Activated naive CD4-positive, alpha-beta T cell treated with anti-CD3 and anti-CD28 coated beads, Interleukin-2, amount 50 U/mL, for 72 hours (primary cell): ENCODE results near the gene MED15. TPM values are rescaled to one million over a fixed set of nuclear protein-coding genes. Genes with fewer than 3 reads are reported as not detected.
"Not testable (repeated sequence)": the region's sequence is repeated elsewhere in the genome, so short reads cannot be mapped to it uniquely, and the experiment has no call there.

Experiments
- ATAC-seq, 2 donors: fragments of 150-1000 bp; cut with Tn5 transposase; 2 replicates each; pipeline ENCODE4 v1.10.0; 2021; ENCODE audit warnings: mild to moderate bottlenecking in 2 of 2, moderate library complexity in 2 of 2
- DNase-seq, 2 donors: peaks; one replicate each; pipeline ENCODE4 v3.0.0; 2021 to 2022; ENCODE audit warnings: low spot score in 2 of 2
- H3K27ac Mint-ChIP-seq, 2 donors: one replicate each; pipeline ENCODE4 v1.8.0; 2022; ENCODE audit warnings: mild to moderate bottlenecking in 2 of 2, mixed read lengths in 2 of 2
- H3K36me3 Mint-ChIP-seq, 2 donors: one replicate each; pipeline ENCODE4 v1.8.0; 2022; ENCODE audit warnings: mixed read lengths in 2 of 2
- H3K9me3 Mint-ChIP-seq, 2 donors: one replicate each; pipeline ENCODE4 v1.8.0; 2022; ENCODE audit warnings: mixed read lengths in 2 of 2
- total RNA-seq, 2 donors: library from RNA; stranded (reverse); gene quantifications; one replicate each; pipeline ENCODE4 v1.2.3, GENCODE V29; 2022

The MED15 gene
- 100 to 1,000 TPM in 1 of 2 donors, 10 to 100 TPM in 1; 88.9 to 137 TPM for total RNA-seq

GRCh38 chr22:20507253-20508066, at the start of gene MED15:
Gene MED15, plus strand, starts transcription at chr22:20507610. Its CDS starts 69 bp downstream, at chr22:20507679.
- H3K36me3 Mint-ChIP-seq: peaks cover 22 to 27% of the 10 kb centered on the region in 2 donors
- no peaks in the 10 kb centered on the region for H3K9me3 Mint-ChIP-seq
- ATAC-seq: peak; percentile 85 to 90
- H3K27ac Mint-ChIP-seq: peak within 1 kb of the TSS; percentile 99
- DNase-seq: peak; percentile 86 to 90

GRCh38 chr22:20458530-20459151, 48.8 kb upstream of the MED15 start:
- ATAC-seq (no peak), DNase-seq (no peak)
- Mint-ChIP-seq H3K27ac (no peak overlapping the region), H3K9me3 (no peaks in the 10 kb centered on the region), H3K36me3 (peaks cover 4 to 8% of the 10 kb centered on the region in 2 donors)

GRCh38 chr22:20459152-20459542, 48.3 kb upstream of the MED15 start:
- Mint-ChIP-seq H3K36me3 (peaks cover 9 to 13% of the 10 kb centered on the region in 2 donors), H3K9me3 (no peaks in the 10 kb centered on the region), H3K27ac (peak overlapping the region in 1 of 2 donors; percentile 48)
- ATAC-seq: no peak
- DNase-seq: no peak

- no peak for ATAC-seq
- Mint-ChIP-seq H3K9me3 (no peaks in the 10 kb centered on the region), H3K27ac (no peak overlapping the region), H3K36me3 (peaks cover 15 to 16% of the 10 kb centered on the region in 2 donors)
- DNase-seq: no peak
Measured at GRCh38 chr22:20459862-20460261, 47.5 kb upstream of the MED15 start.

- DNase-seq (no peak), ATAC-seq (peak; percentile 11 to 50)
- H3K9me3 Mint-ChIP-seq: no peaks in the 10 kb centered on the region
- H3K27ac Mint-ChIP-seq: peak overlapping the region; percentile 94 to 95
- H3K36me3 Mint-ChIP-seq: peaks cover 13 to 24% of the 10 kb centered on the region in 2 donors
Measured at GRCh38 chr22:20463324-20464095, 43.9 kb upstream of the MED15 start.

GRCh38 chr22:20464096-20464614, 43.3 kb upstream of the MED15 start:
- Mint-ChIP-seq H3K36me3 (peaks cover 13 to 24% of the 10 kb centered on the region in 2 donors), H3K9me3 (no peaks in the 10 kb centered on the region), H3K27ac (peak overlapping the region; percentile 94 to 95)
- peak; percentile 91 to 94 for ATAC-seq
- DNase-seq: peak; percentile 31 to 66

GRCh38 chr22:20464912-20465758, 42.3 kb upstream of the MED15 start:
- DNase-seq (no peak), ATAC-seq (no peak)
- Mint-ChIP-seq H3K36me3 (peaks cover 13 to 24% of the 10 kb centered on the region in 2 donors), H3K9me3 (no peaks in the 10 kb centered on the region), H3K27ac (peak overlapping the region; percentile 62 to 95)

- DNase-seq (no peak), ATAC-seq (peak in 1 of 2 donors; percentile 21)
- H3K27ac Mint-ChIP-seq: peak overlapping the region; percentile 62 to 95
- peaks cover 17 to 24% of the 10 kb centered on the region in 2 donors for H3K36me3 Mint-ChIP-seq
- no peaks in the 10 kb centered on the region for H3K9me3 Mint-ChIP-seq
Measured at GRCh38 chr22:20465759-20466077, 41.7 kb upstream of the MED15 start.

GRCh38 chr22:20466659-20467379, 40.6 kb upstream of the MED15 start:
- no peak for ATAC-seq
- Mint-ChIP-seq H3K9me3 (no peaks in the 10 kb centered on the region), H3K36me3 (peaks cover 24 to 28% of the 10 kb centered on the region in 2 donors), H3K27ac (no peak overlapping the region)
- DNase-seq: no peak

GRCh38 chr22:20469110-20469868, 38.1 kb upstream of the MED15 start:
- Mint-ChIP-seq H3K36me3 (peaks cover 15 to 24% of the 10 kb centered on the region in 2 donors), H3K27ac (peak overlapping the region; percentile 9 to 51), H3K9me3 (no peaks in the 10 kb centered on the region)
- DNase-seq (no peak), ATAC-seq (peak in 1 of 2 donors; percentile 58)

GRCh38 chr22:20470525-20470924, 36.9 kb upstream of the MED15 start:
- not testable (repeated sequence) for H3K9me3 Mint-ChIP-seq, DNase-seq, H3K27ac Mint-ChIP-seq, ATAC-seq
- peaks cover 3 to 18% of the 10 kb centered on the region in 2 donors for H3K36me3 Mint-ChIP-seq

GRCh38 chr22:20471126-20471833, 36.1 kb upstream of the MED15 start:
- ATAC-seq (no peak), DNase-seq (no peak)
- peaks cover 0 to 18% of the 10 kb centered on the region in 2 donors for H3K36me3 Mint-ChIP-seq
- no peaks in the 10 kb centered on the region for H3K9me3 Mint-ChIP-seq
- peak overlapping the region in 1 of 2 donors; percentile 58 for H3K27ac Mint-ChIP-seq

GRCh38 chr22:20472629-20473442, 34.6 kb upstream of the MED15 start:
- Mint-ChIP-seq H3K27ac (no peak overlapping the region), H3K36me3 (peaks cover 0 to 18% of the 10 kb centered on the region in 2 donors), H3K9me3 (no peaks in the 10 kb centered on the region)
- DNase-seq (no peak), ATAC-seq (no peak)

- peak overlapping the region; percentile 82 to 91 for H3K27ac Mint-ChIP-seq
- peaks cover 0 to 18% of the 10 kb centered on the region in 2 donors for H3K36me3 Mint-ChIP-seq
- peak in 1 of 2 donors; percentile 65 for ATAC-seq
- no peaks in the 10 kb centered on the region for H3K9me3 Mint-ChIP-seq
- DNase-seq: no peak
Measured at GRCh38 chr22:20475115-20475436, 32.3 kb upstream of the MED15 start.
